HG03196 (cell line): ENCODE measurements around the gene ACSL6.

Source experiments
- ATAC-seq: cut with Tn5 transposase; IDR thresholded peaks from one replicate; pipeline ENCODE4 v1.9.1; 2021; ENCODE audit not compliant: unreplicated experiment

ACSL6 gene

GRCh38 chr5:132011622-132012343, at the start of gene ACSL6:
Gene ACSL6 (minus strand): TSS chr5:132011658. CDS start chr5:132011553, 105 bp downstream.
- ATAC-seq = no peak

- no peak for ATAC-seq
Measured at GRCh38 chr5:132060501-132061161, 49.2 kb upstream of the ACSL6 start, which contains the start of gene IL3. Gene IL3 (plus strand): TSS chr5:132060655. CDS start chr5:132060707, 52 bp downstream.

- ATAC-seq = no peak
Measured at GRCh38 chr5:132059696-132060500, 48.4 kb upstream of the ACSL6 start.

- ATAC-seq = no peak
Measured at GRCh38 chr5:132059043-132059695, 47.7 kb upstream of the ACSL6 start.

GRCh38 chr5:132058646-132059042, 47.2 kb upstream of the ACSL6 start:
- ATAC-seq = no peak

GRCh38 chr5:132057498-132058255, 46.2 kb upstream of the ACSL6 start:
- ATAC-seq = no peak

- ATAC-seq = no peak
Measured at GRCh38 chr5:132056610-132057497, 45.4 kb upstream of the ACSL6 start.

- no peak for ATAC-seq
Measured at GRCh38 chr5:132055808-132056609, 44.6 kb upstream of the ACSL6 start.

GRCh38 chr5:132055441-132055807, 44.0 kb upstream of the ACSL6 start:
- ATAC-seq = no peak

- ATAC-seq = no peak
Measured at GRCh38 chr5:132054697-132055440, 43.4 kb upstream of the ACSL6 start.

- ATAC-seq = no peak
Measured at GRCh38 chr5:132054031-132054696, 42.7 kb upstream of the ACSL6 start.

GRCh38 chr5:132053483-132053882, 42.0 kb upstream of the ACSL6 start:
- no peak for ATAC-seq

- no peak for ATAC-seq
Measured at GRCh38 chr5:132052520-132052919, 41.1 kb upstream of the ACSL6 start.

GRCh38 chr5:132050661-132051552, 39.4 kb upstream of the ACSL6 start:
- ATAC-seq = no peak

GRCh38 chr5:132050136-132050535, 38.7 kb upstream of the ACSL6 start:
- ATAC-seq = no peak

- no peak for ATAC-seq
Measured at GRCh38 chr5:132049559-132049958, 38.1 kb upstream of the ACSL6 start.
